Astrocyte (in vitro differentiated cells and primary cell): Measurements from ENCODE around the gene GCG. TPM values are rescaled to one million over a fixed set of nuclear protein-coding genes. Genes with fewer than 3 reads are reported as not detected.
A peak's percentile ranks its signal among the peaks of the same experiment; 100 is the strongest.

ENCODE experiments used
- DNase-seq: peaks from one replicate; pipeline ENCODE4 v3.0.0-alpha.2; 2010; ENCODE audit warnings: low read depth
- FAIRE-seq: peaks from 2 replicates; lab custom pipeline; 2011; peaks lifted over from hg19 to GRCh38; lab: Jason Lieb, UNC
- H2AFZ ChIP-seq: 2 replicates; pipeline ENCODE4 v1.6.0; 2012; ENCODE audit warnings: low read depth, low read length, inconsistent platforms
- H3K27ac ChIP-seq: 2 replicates; pipeline ENCODE4 v1.5.1; 2011; ENCODE audit warnings: low read depth, low read length, inconsistent platforms
- H3K27me3 ChIP-seq: 2 replicates; pipeline ENCODE4 v1.6.0; 2011; ENCODE audit warnings: low read length, inconsistent platforms; ENCODE audit not compliant: insufficient read depth
- H3K36me3 ChIP-seq: 2 replicates; pipeline ENCODE4 v1.5.1; 2011; ENCODE audit warnings: low read length, inconsistent platforms; ENCODE audit not compliant: insufficient read depth
- H3K4me1 ChIP-seq: 2 replicates; pipeline ENCODE4 v1.5.1; 2011; ENCODE audit warnings: low read length, inconsistent platforms; ENCODE audit not compliant: insufficient read depth
- H3K4me2 ChIP-seq: 2 replicates; pipeline ENCODE4 v1.6.0; 2012; ENCODE audit warnings: low read length, inconsistent platforms
- H3K4me3 ChIP-seq: 2 replicates; pipeline ENCODE4 v1.5.1; 2011; ENCODE audit warnings: low read depth, mild to moderate bottlenecking, low read length, inconsistent platforms; ENCODE audit not compliant: insufficient read depth
- H3K79me2 ChIP-seq: 2 replicates; pipeline ENCODE4 v1.6.0; 2012; ENCODE audit warnings: mild to moderate bottlenecking, low read length, inconsistent platforms; ENCODE audit not compliant: insufficient read depth
- H3K9ac ChIP-seq: 2 replicates; pipeline ENCODE4 v1.6.0; 2012; ENCODE audit warnings: mild to moderate bottlenecking, low read length, inconsistent platforms
- H3K9me3 ChIP-seq: 2 replicates; pipeline ENCODE4 v1.5.1; 2012; ENCODE audit warnings: low read depth, mild to moderate bottlenecking, low read length, inconsistent platforms; ENCODE audit not compliant: insufficient read depth
- H4K20me1 ChIP-seq: 2 replicates; pipeline ENCODE4 v1.6.0; 2012; ENCODE audit warnings: low read length, inconsistent platforms; ENCODE audit not compliant: insufficient read depth
- H3K27ac Mint-ChIP-seq: one replicate; pipeline ENCODE4 v1.8.0; 2021; ENCODE audit warnings: mild to moderate bottlenecking, mixed read lengths; ENCODE audit not compliant: unreplicated experiment
- H3K27me3 Mint-ChIP-seq: one replicate; pipeline ENCODE4 v1.8.0; 2021; ENCODE audit warnings: low read depth, mixed read lengths; ENCODE audit not compliant: unreplicated experiment
- H3K36me3 Mint-ChIP-seq: one replicate; pipeline ENCODE4 v1.8.0; 2021; ENCODE audit warnings: low read depth, mixed read lengths; ENCODE audit not compliant: unreplicated experiment
- H3K4me1 Mint-ChIP-seq: one replicate; pipeline ENCODE4 v1.8.0; 2021; ENCODE audit warnings: low read depth, mixed read lengths; ENCODE audit not compliant: unreplicated experiment
- H3K4me3 Mint-ChIP-seq: one replicate; pipeline ENCODE4 v1.8.0; 2021; ENCODE audit warnings: mild to moderate bottlenecking, moderate library complexity, mixed read lengths; ENCODE audit not compliant: unreplicated experiment
- H3K9me3 Mint-ChIP-seq: one replicate; pipeline ENCODE4 v1.8.0; 2021; ENCODE audit warnings: mild to moderate bottlenecking, mixed read lengths; ENCODE audit not compliant: unreplicated experiment
- EZH2 ChIP-seq: IDR thresholded peaks from 2 replicates; pipeline ENCODE4 v1.6.1; 2012; ENCODE audit warnings: mild to moderate bottlenecking, low read length, inconsistent platforms; ENCODE audit not compliant: insufficient read depth
- total RNA-seq: library from RNA; stranded (reverse); gene quantifications from 2 replicates; pipeline ENCODE4 v1.2.1, GENCODE V29; 2021
- TF ChIP-seq, protein P1 (sequence below): IDR thresholded peaks from 2 replicates; pipeline ENCODE4 v1.5.1; 2011; ENCODE audit warnings: low read depth, mild to moderate bottlenecking, inconsistent platforms, low read length, moderate library complexity; ENCODE audit not compliant: insufficient read depth

Gene GCG
- total RNA-seq, 1 donor from 2014 or later = not detected

DNA sequence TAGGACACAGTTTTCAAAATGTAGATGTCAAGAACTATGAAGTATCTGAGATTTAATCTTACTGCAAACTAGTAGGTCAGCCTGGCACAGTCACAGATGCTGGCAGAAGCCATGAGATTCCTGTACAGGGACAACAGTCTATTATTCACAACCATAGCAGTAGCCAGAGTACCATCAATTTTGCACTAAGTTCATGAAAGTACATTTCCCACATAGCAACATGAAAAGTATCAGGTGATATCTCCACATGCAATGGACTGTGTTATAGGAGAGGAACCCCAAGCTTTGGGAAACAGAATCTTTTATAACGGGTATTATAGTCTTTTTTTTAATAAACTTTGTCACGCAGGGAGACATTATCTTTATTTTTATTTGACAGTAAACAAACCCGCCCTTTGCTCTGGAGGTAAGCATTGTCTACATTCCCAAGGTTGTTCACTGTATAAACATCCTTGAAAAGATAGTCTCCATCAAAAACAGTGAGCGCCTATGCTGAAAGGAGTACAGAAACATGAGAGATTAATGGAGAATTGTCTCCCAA, 44.6 kb downstream of the GCG start:
- Mint-ChIP-seq H3K9me3 (no peaks in the 10 kb centered on the region), H3K27ac (no peak overlapping the region), H3K36me3 (no peaks in the 10 kb centered on the region), H3K27me3 (no peaks in the 10 kb centered on the region), H3K4me1 (no peaks in the 10 kb centered on the region), H3K4me3 (no peak overlapping the region)
- H3K79me2 ChIP-seq = no peaks in the 10 kb centered on the region
- no peaks in the 10 kb centered on the region for H3K9me3 ChIP-seq
- H3K4me3 ChIP-seq = no peak overlapping the region
- H2AFZ ChIP-seq = no peak overlapping the region
- no peak for TF ChIP-seq EZH2
- TF ChIP-seq, protein P1, sequence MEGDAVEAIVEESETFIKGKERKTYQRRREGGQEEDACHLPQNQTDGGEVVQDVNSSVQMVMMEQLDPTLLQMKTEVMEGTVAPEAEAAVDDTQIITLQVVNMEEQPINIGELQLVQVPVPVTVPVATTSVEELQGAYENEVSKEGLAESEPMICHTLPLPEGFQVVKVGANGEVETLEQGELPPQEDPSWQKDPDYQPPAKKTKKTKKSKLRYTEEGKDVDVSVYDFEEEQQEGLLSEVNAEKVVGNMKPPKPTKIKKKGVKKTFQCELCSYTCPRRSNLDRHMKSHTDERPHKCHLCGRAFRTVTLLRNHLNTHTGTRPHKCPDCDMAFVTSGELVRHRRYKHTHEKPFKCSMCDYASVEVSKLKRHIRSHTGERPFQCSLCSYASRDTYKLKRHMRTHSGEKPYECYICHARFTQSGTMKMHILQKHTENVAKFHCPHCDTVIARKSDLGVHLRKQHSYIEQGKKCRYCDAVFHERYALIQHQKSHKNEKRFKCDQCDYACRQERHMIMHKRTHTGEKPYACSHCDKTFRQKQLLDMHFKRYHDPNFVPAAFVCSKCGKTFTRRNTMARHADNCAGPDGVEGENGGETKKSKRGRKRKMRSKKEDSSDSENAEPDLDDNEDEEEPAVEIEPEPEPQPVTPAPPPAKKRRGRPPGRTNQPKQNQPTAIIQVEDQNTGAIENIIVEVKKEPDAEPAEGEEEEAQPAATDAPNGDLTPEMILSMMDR = no peak
- no peaks in the 10 kb centered on the region for H4K20me1 ChIP-seq
- no peak for DNase-seq
- no peak overlapping the region for H3K9ac ChIP-seq
- H3K4me1 ChIP-seq = no peaks in the 10 kb centered on the region
- no peak overlapping the region for H3K27ac ChIP-seq
- no peak overlapping the region for H3K4me2 ChIP-seq
- H3K36me3 ChIP-seq = no peaks in the 10 kb centered on the region
- no peak for FAIRE-seq
- H3K27me3 ChIP-seq = peaks cover 3% of the 10 kb centered on the region

- TF ChIP-seq, protein P1 = no peak
- TF ChIP-seq EZH2 = no peak
- H3K4me3 Mint-ChIP-seq = no peak overlapping the region
- H3K79me2 ChIP-seq = no peaks in the 10 kb centered on the region
- H3K36me3 ChIP-seq = no peaks in the 10 kb centered on the region
- no peak overlapping the region for H3K4me3 ChIP-seq
- no peaks in the 10 kb centered on the region for H3K4me1 ChIP-seq
- H3K9me3 ChIP-seq = no peaks in the 10 kb centered on the region
- no peak overlapping the region for H3K27ac ChIP-seq
- no peaks in the 10 kb centered on the region for H4K20me1 ChIP-seq
- H2AFZ ChIP-seq = no peak overlapping the region
- no peak for DNase-seq
- FAIRE-seq = no peak
- H3K27me3 ChIP-seq = peaks cover 3% of the 10 kb centered on the region
- no peak overlapping the region for H3K4me2 ChIP-seq
- H3K27me3 Mint-ChIP-seq = no peaks in the 10 kb centered on the region
- H3K9ac ChIP-seq = no peak overlapping the region
- H3K27ac Mint-ChIP-seq = no peak overlapping the region
- H3K9me3 Mint-ChIP-seq = no peaks in the 10 kb centered on the region
- no peaks in the 10 kb centered on the region for H3K36me3 Mint-ChIP-seq
- no peaks in the 10 kb centered on the region for H3K4me1 Mint-ChIP-seq
These were observed 45.3 kb downstream of the GCG start for GRCh38 chr2:162106746-162107145.

GRCh38 chr2:162106146-162106551, 45.9 kb downstream of the GCG start:
- FAIRE-seq = no peak

More at GRCh38 chr2:162106146-162106551, 45.9 kb downstream of the GCG start:
- peak; percentile 72 for DNase-seq
- Mint-ChIP-seq H3K27me3 (no peaks in the 10 kb centered on the region), H3K36me3 (no peaks in the 10 kb centered on the region), H3K27ac (no peak overlapping the region), H3K9me3 (no peaks in the 10 kb centered on the region), H3K4me3 (no peak overlapping the region), H3K4me1 (no peaks in the 10 kb centered on the region)
- Histone ChIP-seq H3K9me3 (no peaks in the 10 kb centered on the region), H3K4me2 (no peak overlapping the region), H2AFZ (no peak overlapping the region), H3K9ac (no peak overlapping the region), H3K4me3 (no peak overlapping the region), H3K36me3 (no peaks in the 10 kb centered on the region), H3K27ac (no peak overlapping the region), H3K27me3 (peaks cover 3% of the 10 kb centered on the region), H3K79me2 (no peaks in the 10 kb centered on the region), H4K20me1 (no peaks in the 10 kb centered on the region), H3K4me1 (no peaks in the 10 kb centered on the region)
- TF ChIP-seq, protein P1 = no peak
